T-helper 9 cell (primary cell): ENCODE results near the gene SMYD4.
"Not testable (repeated sequence)": the region's sequence is repeated elsewhere in the genome, so short reads cannot be mapped to it uniquely, and the experiment has no call there.

Experiments
- DNase-seq: peaks from one replicate; pipeline ENCODE4 v3.0.0-alpha.2; 2020

The SMYD4 gene

GRCh38 chr17:1782171-1782567, 47.5 kb downstream of the SMYD4 start:
- no peak for DNase-seq

GRCh38 chr17:1779571-1780131, 50.1 kb downstream of the SMYD4 start:
- no peak for DNase-seq

- no peak for DNase-seq
Measured at GRCh38 chr17:1776857-1777256, 52.8 kb downstream of the SMYD4 start.

GRCh38 chr17:1776328-1776727, 53.4 kb downstream of the SMYD4 start:
- DNase-seq, result no peak

GRCh38 chr17:1774390-1775176, 55.1 kb downstream of the SMYD4 start:
- no peak for DNase-seq

- no peak for DNase-seq
Measured at GRCh38 chr17:1773696-1774181, 56.0 kb downstream of the SMYD4 start.

- not testable (repeated sequence) for DNase-seq
Measured at GRCh38 chr17:1773000-1773695, 56.6 kb downstream of the SMYD4 start.

- DNase-seq, result no peak
Measured at GRCh38 chr17:1769822-1770477, 59.8 kb downstream of the SMYD4 start.

GRCh38 chr17:1767358-1767757, 62.3 kb downstream of the SMYD4 start:
- no peak for DNase-seq

GRCh38 chr17:1766382-1767135, 63.1 kb downstream of the SMYD4 start:
- DNase-seq, result no peak

GRCh38 chr17:1765576-1765975, 64.1 kb downstream of the SMYD4 start:
- no peak for DNase-seq

- DNase-seq, result not testable (repeated sequence)
Measured at GRCh38 chr17:1764705-1765104, 65.0 kb downstream of the SMYD4 start.

- DNase-seq, result peak; percentile 12
Measured at GRCh38 chr17:1764284-1764683, 65.4 kb downstream of the SMYD4 start.

GRCh38 chr17:1762901-1763898, 66.5 kb downstream of the SMYD4 start:
- no peak for DNase-seq

- DNase-seq, result no peak
Measured at GRCh38 chr17:1762233-1762900, 67.3 kb downstream of the SMYD4 start.

- no peak for DNase-seq
Measured at GRCh38 chr17:1759529-1759928, 70.2 kb downstream of the SMYD4 start.

GRCh38 chr17:1758807-1759206, 70.9 kb downstream of the SMYD4 start:
- no peak for DNase-seq

- DNase-seq, result no peak
Measured at GRCh38 chr17:1755827-1756262, 73.9 kb downstream of the SMYD4 start.

- DNase-seq, result no peak
Measured at GRCh38 chr17:1755252-1755826, 74.4 kb downstream of the SMYD4 start.
